Measurements from ENCODE around the gene UBE2V1.
"Not testable (repeated sequence)": the region's sequence is repeated elsewhere in the genome, so short reads cannot be mapped to it uniquely, and the experiment has no call there.

The UBE2V1 gene

GRCh38 chr20:50107086-50107660 is 5.8 kb downstream of the UBE2V1 start:
- no peak for DNase-seq (ENCODE audit: low read depth)
- no peak for TF ChIP-seq CTCF (conservative IDR thresholded peaks at IDR 0.05; ENCODE audit: low read depth, low read length)
- H3K4me3 ChIP-seq (ENCODE audit: low read depth, low read length), result no peak overlapping the region

- not testable (repeated sequence) for H3K4me3 ChIP-seq (ENCODE audit: low read depth, low read length); DNase-seq (ENCODE audit: low read depth)
Measured at GRCh38 chr20:50106669-50107068, 6.3 kb downstream of the UBE2V1 start.

- peak; percentile 81 for DNase-seq (ENCODE audit: low read depth)
Measured at GRCh38 chr20:50103464-50104107, 9.4 kb downstream of the UBE2V1 start.

GRCh38 chr20:50102551-50102950 is 10.4 kb downstream of the UBE2V1 start:
- not testable (repeated sequence) for DNase-seq (ENCODE audit: low read depth); H3K4me3 ChIP-seq (ENCODE audit: low read depth, low read length)

More at GRCh38 chr20:50103464-50104107, 9.4 kb downstream of the UBE2V1 start:
- not testable (repeated sequence) for H3K4me3 ChIP-seq (ENCODE audit: low read depth, low read length)

- TF ChIP-seq CTCF (conservative IDR thresholded peaks at IDR 0.05; ENCODE audit: low read depth, low read length), result no peak
- DNase-seq (ENCODE audit: low read depth), result no peak
- no peak overlapping the region for H3K4me3 ChIP-seq (ENCODE audit: low read depth, low read length)
Measured at GRCh38 chr20:50101887-50102286, 11.1 kb downstream of the UBE2V1 start.

GRCh38 chr20:50101281-50101680 is 11.7 kb downstream of the UBE2V1 start:
- DNase-seq (ENCODE audit: low read depth), result no peak
- no peak overlapping the region for H3K4me3 ChIP-seq (ENCODE audit: low read depth, low read length)
- TF ChIP-seq CTCF (conservative IDR thresholded peaks at IDR 0.05; ENCODE audit: low read depth, low read length), result no peak

GRCh38 chr20:50100552-50100951 is 12.4 kb downstream of the UBE2V1 start:
- TF ChIP-seq CTCF (conservative IDR thresholded peaks at IDR 0.05; ENCODE audit: low read depth, low read length), result no peak
- no peak overlapping the region for H3K4me3 ChIP-seq (ENCODE audit: low read depth, low read length)
- peak; percentile 41 for DNase-seq (ENCODE audit: low read depth)

- no peak overlapping the region for H3K4me3 ChIP-seq (ENCODE audit: low read depth, low read length)
- DNase-seq (ENCODE audit: low read depth), result no peak
- no peak for TF ChIP-seq CTCF (conservative IDR thresholded peaks at IDR 0.05; ENCODE audit: low read depth, low read length)
Measured at GRCh38 chr20:50099565-50099991, 13.4 kb downstream of the UBE2V1 start.

All from choroid plexus epithelial cell (primary cell).